Dermis microvascular lymphatic vessel endothelial cell (primary cell): ENCODE results near the gene MTMR3. TPM values are rescaled to one million over a fixed set of nuclear protein-coding genes. Genes with fewer than 3 reads are reported as not detected.

Experiments used
- DNase-seq, 2 donors: peaks; one replicate each; pipeline versions ENCODE4 v3.0.0 to v3.0.0-alpha.2; 2010; ENCODE audit warnings: low read depth in 2 of 2
- total RNA-seq: library from RNA; depleted of rRNA; stranded (reverse); fragments of >200 nt; gene quantifications from 2 replicates; pipeline ENCODE4 v1.2.1, GENCODE V29; 2014

The MTMR3 gene
- total RNA-seq, 1 donor from 2014 or later: 22.0 TPM

GRCh38 chr22:29914991-29915533 lies 32.1 kb downstream of the MTMR3 start:
- DNase-seq: no peak

- DNase-seq: no peak
Measured at GRCh38 chr22:29916007-29916544, 33.1 kb downstream of the MTMR3 start.

DNA sequence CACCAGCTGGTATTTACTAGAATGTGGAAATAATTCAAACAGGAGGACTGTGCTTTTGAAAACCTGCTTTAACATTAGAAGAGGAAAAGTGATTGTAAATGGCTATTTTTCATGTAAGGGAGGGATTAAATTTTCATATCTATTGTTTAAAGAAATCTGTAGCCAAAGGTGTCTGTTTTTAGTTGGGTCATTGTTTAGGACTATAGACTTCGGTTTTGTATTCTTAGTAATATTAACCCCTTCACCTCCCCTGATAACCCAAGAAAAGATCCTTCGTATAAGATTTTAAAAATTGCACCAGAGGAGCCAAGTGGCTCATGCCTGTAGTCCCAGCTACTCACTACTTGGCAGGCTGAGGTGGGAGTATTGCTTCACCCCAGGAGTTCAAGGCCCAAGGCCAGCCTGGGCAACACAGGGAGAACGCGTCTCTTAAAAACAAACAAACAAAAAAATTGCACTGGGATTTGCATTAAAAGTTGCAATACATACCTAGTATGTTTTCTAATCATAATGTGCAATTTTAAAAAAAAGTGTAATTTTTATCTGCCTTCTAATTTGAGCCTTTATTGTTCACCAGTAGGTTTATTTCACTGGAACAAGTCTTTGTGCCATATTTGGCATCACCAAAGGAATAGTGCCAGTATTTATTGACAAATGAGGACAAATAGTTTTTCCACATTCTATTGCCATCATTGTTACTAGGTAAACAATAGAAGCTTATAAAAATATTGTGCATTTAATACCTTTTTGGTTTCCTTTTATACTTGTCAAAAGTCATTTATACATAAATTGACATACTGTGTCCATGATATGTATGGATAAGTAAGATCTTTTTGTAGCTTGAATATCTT lies 34.3 kb downstream of the MTMR3 start:
- no peak for DNase-seq

- DNase-seq: no peak
Measured at GRCh38 chr22:29925402-29925801, 42.4 kb downstream of the MTMR3 start.

DNA sequence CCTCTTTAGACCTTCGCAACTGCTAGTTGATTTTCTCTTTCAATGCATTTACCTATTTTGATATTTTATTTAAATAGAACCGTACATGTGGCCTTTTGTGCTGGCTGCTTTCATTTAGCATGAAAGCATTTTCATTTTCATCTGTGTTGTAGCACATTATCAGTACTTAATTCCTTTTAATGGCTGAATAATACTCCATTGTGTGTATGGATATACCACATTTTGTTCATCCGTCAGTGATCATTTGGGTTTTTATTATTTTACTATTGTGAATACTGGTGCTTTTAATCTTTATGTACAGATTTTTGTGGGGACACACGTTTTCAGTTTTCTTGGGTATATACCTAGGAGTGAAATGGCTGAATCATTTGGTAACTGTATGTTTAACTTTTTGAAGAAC lies 43.1 kb downstream of the MTMR3 start:
- DNase-seq: no peak

DNA sequence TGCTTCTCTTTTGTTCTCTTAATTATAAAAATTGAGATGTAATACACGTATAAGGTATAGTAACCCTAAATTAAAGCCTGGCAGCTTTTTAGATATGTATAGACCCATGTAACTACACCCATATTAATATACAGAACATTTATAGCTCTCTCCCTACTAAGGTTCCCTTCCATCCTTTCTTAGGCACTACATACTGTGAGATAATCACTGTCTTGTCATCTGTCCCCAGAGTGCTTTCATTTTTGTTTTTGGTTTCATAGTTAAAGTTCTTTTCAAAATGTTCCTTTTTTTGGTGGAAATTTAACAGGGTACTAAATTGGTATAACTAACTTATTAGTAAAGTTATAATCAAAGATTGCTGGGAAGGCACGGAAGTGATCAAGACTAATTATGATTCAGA lies 49.2 kb downstream of the MTMR3 start:
- no peak for DNase-seq

DNA sequence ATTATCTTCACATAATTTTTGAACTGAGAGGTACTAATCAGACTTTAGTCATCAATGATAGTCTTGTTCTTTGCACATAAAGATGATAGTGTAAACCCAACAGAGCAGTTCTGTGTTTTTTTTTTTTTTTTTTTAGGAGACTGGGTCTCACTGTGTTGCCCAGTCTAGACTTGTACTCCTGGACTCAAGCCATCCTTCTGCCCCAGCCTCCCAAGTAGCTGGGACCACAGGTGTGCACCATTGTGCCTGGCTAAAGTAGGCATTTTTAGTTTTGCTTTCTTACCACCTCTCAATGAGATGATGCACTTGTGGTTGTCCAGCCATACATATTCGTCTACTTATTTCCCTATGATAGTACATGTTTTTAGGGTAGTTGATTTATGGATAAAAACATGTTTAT lies 50.6 kb downstream of the MTMR3 start:
- DNase-seq: no peak

DNA sequence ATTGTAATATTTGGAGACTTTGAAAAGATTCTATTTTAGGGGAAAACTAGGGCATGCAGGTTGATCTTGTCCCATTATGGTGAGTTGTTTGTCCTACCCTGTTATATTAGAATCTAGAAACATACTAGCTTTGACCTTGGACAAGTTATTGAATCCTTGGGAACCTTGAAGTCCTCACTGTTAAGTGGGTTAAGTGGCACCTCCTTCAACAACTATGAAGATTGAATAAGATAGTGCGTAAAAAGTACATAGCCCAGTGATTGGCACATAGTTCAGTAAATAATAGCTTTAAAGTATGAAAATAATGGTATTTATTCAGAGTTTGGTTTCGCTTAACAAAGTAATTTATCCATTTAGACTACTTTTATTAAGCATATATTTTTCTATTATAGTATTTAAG lies 51.6 kb downstream of the MTMR3 start:
- DNase-seq: no peak

- peak in 1 of 2 donors; percentile 70 for DNase-seq
Measured at GRCh38 chr22:29936186-29936585, 53.2 kb downstream of the MTMR3 start.

GRCh38 chr22:29937940-29938693 lies 55.1 kb downstream of the MTMR3 start:
- DNase-seq: no peak

DNA sequence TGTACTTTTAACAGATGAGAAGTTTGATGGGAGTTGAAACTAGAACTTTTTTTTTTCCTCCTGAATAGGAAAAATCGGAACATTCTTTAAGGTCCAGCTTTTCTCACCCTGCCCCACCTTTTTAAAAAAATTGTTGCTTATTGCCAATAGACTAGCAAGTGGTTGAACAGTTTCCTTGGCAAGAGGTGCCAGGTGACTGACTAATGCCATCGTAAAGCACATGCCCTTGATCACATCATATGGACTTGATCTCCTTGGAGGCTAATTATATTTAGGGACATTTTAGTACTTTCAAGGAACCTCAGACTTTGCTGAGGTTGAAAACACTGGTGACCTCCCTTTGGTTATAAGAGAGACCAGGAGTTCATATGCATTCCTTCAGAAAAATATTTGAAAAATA lies 57.6 kb downstream of the MTMR3 start:
- DNase-seq: no peak

DNA sequence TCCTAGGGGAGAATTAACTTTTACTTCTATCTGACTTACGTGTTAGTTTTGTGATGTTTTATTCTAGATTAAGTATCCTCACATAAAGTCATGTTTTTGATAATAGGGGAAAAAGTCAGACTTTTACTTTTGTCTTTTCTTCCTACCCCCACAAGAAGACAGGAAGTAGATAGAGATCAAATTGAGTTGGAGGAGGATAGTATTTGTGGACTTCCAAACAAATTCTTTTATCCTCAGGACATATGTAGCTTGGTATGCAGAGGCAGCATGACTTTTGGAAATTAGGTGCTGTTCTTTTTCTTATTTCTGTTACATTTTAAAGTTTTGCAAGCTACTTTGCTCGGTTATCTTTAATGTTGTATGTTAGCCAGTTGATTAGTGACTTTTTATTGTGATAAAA lies 61.4 kb downstream of the MTMR3 start:
- DNase-seq: no peak

DNA sequence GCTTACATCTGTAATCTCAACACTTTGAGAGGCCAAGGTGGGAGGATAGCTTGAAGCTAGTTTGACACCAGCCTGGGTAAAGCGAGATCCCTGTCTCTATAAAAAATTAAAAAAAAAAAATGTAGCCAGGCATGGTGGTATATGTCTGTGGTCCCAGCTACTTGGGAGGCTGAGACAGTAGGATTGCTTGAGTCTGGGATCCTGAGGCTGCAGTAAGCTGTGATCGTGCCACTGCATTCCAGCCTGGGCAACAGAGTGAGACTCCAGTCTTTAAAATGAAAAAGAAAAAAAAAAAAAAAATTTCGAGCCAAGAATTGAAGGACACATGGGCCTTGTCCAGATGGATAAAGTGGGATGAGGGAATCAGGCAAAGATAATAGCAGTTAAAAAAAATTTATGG lies 62.5 kb downstream of the MTMR3 start:
- no peak for DNase-seq

- DNase-seq: no peak
Measured at GRCh38 chr22:29946220-29946619, 63.2 kb downstream of the MTMR3 start.

- peak in 1 of 2 donors; percentile 14 for DNase-seq
Measured at GRCh38 chr22:29947410-29948384, 64.7 kb downstream of the MTMR3 start.

- no peak for DNase-seq
Measured at GRCh38 chr22:29948385-29948769, 65.4 kb downstream of the MTMR3 start.

DNA sequence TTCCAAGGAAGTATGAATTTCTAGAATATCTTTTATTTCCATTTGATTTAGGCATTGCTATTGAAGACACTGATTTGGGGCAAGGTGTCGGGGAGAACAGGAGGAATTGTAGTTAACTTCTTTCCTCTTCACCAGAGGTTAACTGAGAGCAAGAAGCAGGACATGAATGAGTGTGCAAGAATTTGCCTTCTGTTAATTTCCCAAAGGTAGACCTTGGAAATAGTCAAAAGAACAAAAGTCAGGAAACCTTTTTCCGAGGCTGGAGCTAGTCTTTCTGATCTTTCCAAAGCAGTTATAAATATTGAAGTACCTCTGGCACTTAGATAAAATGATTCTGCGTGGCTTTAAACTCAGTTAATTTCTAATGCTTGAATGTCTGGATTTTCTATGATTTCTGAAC lies 66.9 kb downstream of the MTMR3 start:
- DNase-seq: no peak

GRCh38 chr22:29951791-29952413 lies 68.9 kb downstream of the MTMR3 start:
- no peak for DNase-seq

GRCh38 chr22:29954203-29954855 lies 71.4 kb downstream of the MTMR3 start:
- DNase-seq: no peak

DNA sequence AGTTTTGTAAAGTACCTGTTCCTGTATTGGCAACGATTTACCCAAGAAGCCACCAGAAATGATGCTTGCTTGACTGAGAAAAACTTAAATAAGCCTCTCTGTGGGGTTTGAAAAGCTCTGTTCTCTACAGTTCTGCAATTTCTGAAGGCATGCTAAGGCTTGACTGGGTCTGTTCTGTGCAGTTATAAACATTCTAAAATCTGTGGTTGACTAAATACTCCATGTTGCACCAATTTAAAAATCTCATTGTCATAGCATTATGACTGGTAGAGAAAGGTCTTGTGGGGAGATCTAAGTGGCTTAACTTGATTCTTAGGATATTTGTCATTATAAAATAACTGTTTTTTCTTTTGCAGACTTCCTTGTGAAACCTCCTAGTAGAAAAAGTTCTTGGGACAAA lies 73.7 kb downstream of the MTMR3 start:
- DNase-seq: no peak
